Globus pallidus (tissue), 1 donor: ENCODE data around the gene CAVIN4.

Source experiments
- DNase-seq: peaks from one replicate; pipeline ENCODE4 v3.0.0-alpha.2; 2015; ENCODE audit warnings: low spot score

The CAVIN4 gene

GRCh38 chr9:100577776-100578448 is at the start of gene CAVIN4:
TSS of gene CAVIN4 (plus strand) at chr9:100578079. CDS start at chr9:100578144, 65 bp downstream.
- no peak for DNase-seq

- peak; percentile 35 for DNase-seq
Observed at GRCh38 chr9:100534401-100534800, 43.5 kb upstream of the CAVIN4 start.

GRCh38 chr9:100540327-100540726 is 37.6 kb upstream of the CAVIN4 start:
- no peak for DNase-seq

- DNase-seq, result no peak
Observed at GRCh38 chr9:100549048-100549447, 28.8 kb upstream of the CAVIN4 start.

GRCh38 chr9:100554935-100555401 is 22.9 kb upstream of the CAVIN4 start:
- peak; percentile 79 for DNase-seq

GRCh38 chr9:100555471-100555870 is 22.4 kb upstream of the CAVIN4 start:
- no peak for DNase-seq

- DNase-seq, result no peak
Observed at GRCh38 chr9:100557053-100557452, 20.8 kb upstream of the CAVIN4 start.

- DNase-seq, result no peak
Observed at GRCh38 chr9:100561256-100561655, 16.6 kb upstream of the CAVIN4 start.

GRCh38 chr9:100567856-100568255 is 10.0 kb upstream of the CAVIN4 start:
- no peak for DNase-seq

- DNase-seq, result no peak
Observed at GRCh38 chr9:100573655-100574260, 4.1 kb upstream of the CAVIN4 start.

- no peak for DNase-seq
Observed at GRCh38 chr9:100575006-100575405, 2.9 kb upstream of the CAVIN4 start.

GRCh38 chr9:100575765-100576386 is 2.0 kb upstream of the CAVIN4 start:
- no peak for DNase-seq

- no peak for DNase-seq
Observed at GRCh38 chr9:100578610-100579009, 731 bp downstream of the CAVIN4 start.

- no peak for DNase-seq
Observed at GRCh38 chr9:100579665-100580064, 1.8 kb downstream of the CAVIN4 start.

GRCh38 chr9:100580257-100580656 is 2.4 kb downstream of the CAVIN4 start:
- DNase-seq, result no peak

GRCh38 chr9:100581081-100581480 is 3.2 kb downstream of the CAVIN4 start:
- DNase-seq, result no peak

GRCh38 chr9:100581661-100582060 is 3.8 kb downstream of the CAVIN4 start:
- DNase-seq, result no peak

GRCh38 chr9:100583014-100583802 is 5.3 kb downstream of the CAVIN4 start:
- no peak for DNase-seq

GRCh38 chr9:100584951-100585350 is 7.1 kb downstream of the CAVIN4 start:
- no peak for DNase-seq

- DNase-seq, result no peak
Observed at GRCh38 chr9:100586093-100586492, 8.2 kb downstream of the CAVIN4 start.

- DNase-seq, result no peak
Observed at GRCh38 chr9:100587375-100587774, 9.5 kb downstream of the CAVIN4 start.

GRCh38 chr9:100589582-100589981 is 11.7 kb downstream of the CAVIN4 start:
- no peak for DNase-seq
